Measurements from ENCODE around the gene RPL18A.

RPL18A gene

DNA sequence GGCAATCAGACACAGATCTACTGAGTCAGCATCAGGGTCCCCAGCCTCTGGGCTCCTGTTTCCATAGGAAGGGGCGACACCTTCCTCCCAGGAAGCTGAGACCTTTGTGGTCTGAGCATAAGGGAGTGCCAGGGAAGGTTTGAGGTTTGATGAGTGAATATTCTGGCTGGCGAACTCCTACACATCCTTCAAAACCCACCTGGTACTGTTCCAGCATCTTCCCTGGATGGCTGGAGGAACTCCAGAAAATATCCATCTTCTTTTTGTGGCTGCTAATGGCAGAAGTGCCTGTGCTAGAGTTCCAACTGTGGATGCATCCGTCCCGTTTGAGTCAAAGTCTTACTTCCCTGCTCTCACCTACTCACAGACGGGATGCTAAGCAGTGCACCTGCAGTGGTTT is 47.6 kb upstream of the RPL18A start:
- peaks cover 23% of the 10 kb centered on the region for H3K27me3 ChIP-seq (ENCODE audit: insufficient read depth, poor library complexity, severe bottlenecking)
- H3K27ac ChIP-seq (replicated peaks) = no peak overlapping the region
- TF ChIP-seq, protein P1, sequence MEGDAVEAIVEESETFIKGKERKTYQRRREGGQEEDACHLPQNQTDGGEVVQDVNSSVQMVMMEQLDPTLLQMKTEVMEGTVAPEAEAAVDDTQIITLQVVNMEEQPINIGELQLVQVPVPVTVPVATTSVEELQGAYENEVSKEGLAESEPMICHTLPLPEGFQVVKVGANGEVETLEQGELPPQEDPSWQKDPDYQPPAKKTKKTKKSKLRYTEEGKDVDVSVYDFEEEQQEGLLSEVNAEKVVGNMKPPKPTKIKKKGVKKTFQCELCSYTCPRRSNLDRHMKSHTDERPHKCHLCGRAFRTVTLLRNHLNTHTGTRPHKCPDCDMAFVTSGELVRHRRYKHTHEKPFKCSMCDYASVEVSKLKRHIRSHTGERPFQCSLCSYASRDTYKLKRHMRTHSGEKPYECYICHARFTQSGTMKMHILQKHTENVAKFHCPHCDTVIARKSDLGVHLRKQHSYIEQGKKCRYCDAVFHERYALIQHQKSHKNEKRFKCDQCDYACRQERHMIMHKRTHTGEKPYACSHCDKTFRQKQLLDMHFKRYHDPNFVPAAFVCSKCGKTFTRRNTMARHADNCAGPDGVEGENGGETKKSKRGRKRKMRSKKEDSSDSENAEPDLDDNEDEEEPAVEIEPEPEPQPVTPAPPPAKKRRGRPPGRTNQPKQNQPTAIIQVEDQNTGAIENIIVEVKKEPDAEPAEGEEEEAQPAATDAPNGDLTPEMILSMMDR (IDR thresholded peaks at IDR 0.05; ENCODE audit: insufficient read depth, low read length) = no peak
- no peak for TF ChIP-seq GABPA (IDR thresholded peaks at IDR 0.05; ENCODE audit: low read depth)
- TF ChIP-seq, protein P2, sequence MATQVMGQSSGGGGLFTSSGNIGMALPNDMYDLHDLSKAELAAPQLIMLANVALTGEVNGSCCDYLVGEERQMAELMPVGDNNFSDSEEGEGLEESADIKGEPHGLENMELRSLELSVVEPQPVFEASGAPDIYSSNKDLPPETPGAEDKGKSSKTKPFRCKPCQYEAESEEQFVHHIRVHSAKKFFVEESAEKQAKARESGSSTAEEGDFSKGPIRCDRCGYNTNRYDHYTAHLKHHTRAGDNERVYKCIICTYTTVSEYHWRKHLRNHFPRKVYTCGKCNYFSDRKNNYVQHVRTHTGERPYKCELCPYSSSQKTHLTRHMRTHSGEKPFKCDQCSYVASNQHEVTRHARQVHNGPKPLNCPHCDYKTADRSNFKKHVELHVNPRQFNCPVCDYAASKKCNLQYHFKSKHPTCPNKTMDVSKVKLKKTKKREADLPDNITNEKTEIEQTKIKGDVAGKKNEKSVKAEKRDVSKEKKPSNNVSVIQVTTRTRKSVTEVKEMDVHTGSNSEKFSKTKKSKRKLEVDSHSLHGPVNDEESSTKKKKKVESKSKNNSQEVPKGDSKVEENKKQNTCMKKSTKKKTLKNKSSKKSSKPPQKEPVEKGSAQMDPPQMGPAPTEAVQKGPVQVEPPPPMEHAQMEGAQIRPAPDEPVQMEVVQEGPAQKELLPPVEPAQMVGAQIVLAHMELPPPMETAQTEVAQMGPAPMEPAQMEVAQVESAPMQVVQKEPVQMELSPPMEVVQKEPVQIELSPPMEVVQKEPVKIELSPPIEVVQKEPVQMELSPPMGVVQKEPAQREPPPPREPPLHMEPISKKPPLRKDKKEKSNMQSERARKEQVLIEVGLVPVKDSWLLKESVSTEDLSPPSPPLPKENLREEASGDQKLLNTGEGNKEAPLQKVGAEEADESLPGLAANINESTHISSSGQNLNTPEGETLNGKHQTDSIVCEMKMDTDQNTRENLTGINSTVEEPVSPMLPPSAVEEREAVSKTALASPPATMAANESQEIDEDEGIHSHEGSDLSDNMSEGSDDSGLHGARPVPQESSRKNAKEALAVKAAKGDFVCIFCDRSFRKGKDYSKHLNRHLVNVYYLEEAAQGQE (IDR thresholded peaks at IDR 0.05; ENCODE audit: insufficient replicate concordance, low read depth) = no peak
- TF ChIP-seq SPI1 (IDR thresholded peaks at IDR 0.05; ENCODE audit: borderline replicate concordance, low read depth) = no peak
- TF ChIP-seq POLR2AphosphoS5 (IDR thresholded peaks at IDR 0.05; ENCODE audit: low read depth) = no peak
- DNase-seq (ENCODE audit: low read depth in 1 of 2, low spot score in 1 of 2) = no peak
- no peak overlapping the region for H3K4me3 ChIP-seq (replicated peaks; ENCODE audit: insufficient read depth, low read length)

DNA sequence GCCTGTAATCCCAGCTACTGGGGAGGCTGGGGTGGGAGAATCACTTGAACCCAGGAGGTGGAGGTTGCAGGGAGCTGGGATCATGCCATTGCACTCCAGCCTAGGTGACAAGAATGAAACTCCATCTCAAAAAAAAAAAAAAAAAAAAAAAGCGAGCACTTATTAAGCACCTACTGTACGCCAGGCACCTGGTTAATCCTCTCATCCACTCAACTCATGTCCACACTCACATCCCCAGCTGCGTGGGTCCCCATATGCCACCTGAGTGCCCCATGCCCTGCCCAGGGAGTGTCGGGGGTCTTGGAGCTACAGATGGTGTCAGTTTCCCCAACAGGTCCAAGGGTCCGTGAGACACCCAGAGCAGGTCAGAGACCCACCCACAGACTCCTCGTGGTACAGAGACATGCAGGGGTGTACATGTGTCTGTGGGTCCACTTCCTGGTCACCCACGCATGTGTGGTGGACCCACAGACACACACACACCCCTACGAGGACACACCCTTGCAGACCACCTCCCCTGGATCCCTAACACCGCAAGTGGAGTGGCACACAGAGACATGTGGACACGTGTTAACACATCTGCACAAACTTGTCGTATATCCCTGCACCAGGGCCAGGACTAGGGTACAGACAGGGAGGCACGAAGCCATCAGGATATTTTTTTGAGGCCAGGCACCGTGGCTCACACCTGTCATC is 41.9 kb upstream of the RPL18A start:
- no peak overlapping the region for H3K4me3 ChIP-seq (replicated peaks; ENCODE audit: insufficient read depth, low read length)
- DNase-seq (ENCODE audit: low read depth in 1 of 2, low spot score in 1 of 2) = no peak
- H3K27me3 ChIP-seq (ENCODE audit: insufficient read depth, poor library complexity, severe bottlenecking) = no peaks in the 10 kb centered on the region
- no peak overlapping the region for H3K27ac ChIP-seq (replicated peaks)
- TF ChIP-seq, protein P2 (IDR thresholded peaks at IDR 0.05; ENCODE audit: insufficient replicate concordance, low read depth) = no peak
- TF ChIP-seq SPI1 (IDR thresholded peaks at IDR 0.05; ENCODE audit: borderline replicate concordance, low read depth) (no peak), GABPA (IDR thresholded peaks at IDR 0.05; ENCODE audit: low read depth) (no peak), POLR2AphosphoS5 (IDR thresholded peaks at IDR 0.05; ENCODE audit: low read depth) (no peak)
- TF ChIP-seq, protein P1 (IDR thresholded peaks at IDR 0.05; ENCODE audit: insufficient read depth, low read length) = no peak

DNA sequence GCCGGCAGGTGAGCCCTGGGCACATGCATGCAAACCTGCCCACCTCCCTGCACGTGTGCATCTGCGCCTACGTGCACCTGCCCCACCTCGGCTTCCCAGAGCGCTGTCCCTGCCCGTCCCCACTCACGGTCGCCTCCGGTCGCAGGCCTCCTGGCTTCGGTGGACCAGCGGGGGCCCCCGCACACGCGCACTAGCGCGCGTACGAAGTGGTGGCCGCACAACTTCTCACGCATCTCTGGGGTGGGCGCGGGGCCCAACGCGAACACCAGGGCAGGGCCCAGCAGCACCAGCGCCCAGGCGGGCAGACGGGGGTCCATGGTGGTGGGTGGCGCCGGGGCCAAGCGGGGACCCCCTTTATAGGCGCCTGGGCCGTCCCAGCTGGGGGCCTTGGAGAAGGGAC is 38.5 kb upstream of the RPL18A start, which contains the start of gene INSL3:
Gene INSL3, minus strand, starts transcription at position 330 of the 400 bp plus-strand sequence. Its CDS starts 13 bp downstream, at position 317.
- DNase-seq (ENCODE audit: low read depth in 1 of 2, low spot score in 1 of 2) = no peak
- Histone ChIP-seq H3K27me3 (ENCODE audit: insufficient read depth, poor library complexity, severe bottlenecking) (no peaks in the 10 kb centered on the region), H3K4me3 (replicated peaks; ENCODE audit: insufficient read depth, low read length) (no peak within 1 kb of the TSS), H3K27ac (replicated peaks) (no peak within 1 kb of the TSS)
- TF ChIP-seq, protein P2 (IDR thresholded peaks at IDR 0.05; ENCODE audit: insufficient replicate concordance, low read depth) = no peak
- TF ChIP-seq GABPA (IDR thresholded peaks at IDR 0.05; ENCODE audit: low read depth) = no peak
- TF ChIP-seq POLR2AphosphoS5 (IDR thresholded peaks at IDR 0.05; ENCODE audit: low read depth) = no peak
- TF ChIP-seq SPI1 (IDR thresholded peaks at IDR 0.05; ENCODE audit: borderline replicate concordance, low read depth) = no peak
- TF ChIP-seq, protein P1 (IDR thresholded peaks at IDR 0.05; ENCODE audit: insufficient read depth, low read length) = no peak
